Stomach (tissue), 9 donors: ENCODE results near the gene DCBLD1. TPM values are rescaled to one million over a fixed set of nuclear protein-coding genes. Genes with fewer than 3 reads are reported as not detected.
A peak's percentile ranks its signal among the peaks of the same experiment; 100 is the strongest.

Experiments
- DNase-seq, 2 donors: peaks; one replicate each; pipeline versions ENCODE4 v3.0.0 to v3.0.0-alpha.2; 2013 to 2019
- H3K27ac ChIP-seq, 5 donors: fragments of 200-600 bp in 4 of 5; sonication (generic) in 4 of 5; one replicate each; pipeline ENCODE4 v1.5.1; 2013 to 2019; ENCODE audit warnings: mild to moderate bottlenecking in 1 of 5, moderate library complexity in 1 of 5
- H3K27me3 ChIP-seq, 3 donors: fragments of 200-600 bp; sonication (generic); one replicate each; pipeline ENCODE4 v1.5.1; 2017 to 2019; ENCODE audit warnings: mixed run types in 1 of 3
- H3K36me3 ChIP-seq, 4 donors: fragments of 200-600 bp; sonication (generic); 1 replicate in 3 of 4; 2 replicates in 1 of 4; pipeline ENCODE4 v1.5.1; 2016 to 2019
- H3K4me1 ChIP-seq, 4 donors: fragments of 200-600 bp; sonication (generic); one replicate each; pipeline ENCODE4 v1.5.1; 2016 to 2019
- H3K4me3 ChIP-seq, 4 donors: fragments of 200-600 bp; sonication (generic) in 3 of 4; one replicate each; pipeline ENCODE4 v1.5.1; 2016 to 2019; ENCODE audit warnings: mild to moderate bottlenecking in 1 of 4
- H3K9me3 ChIP-seq, 4 donors: fragments of 200-600 bp; sonication (generic); one replicate each; pipeline ENCODE4 v1.5.1; 2016 to 2019
- CTCF ChIP-seq, 7 experiments: fragments of 450-650 bp in 4 of 7; fragments of 200-600 bp in 3 of 7; sonication (generic) in 3 of 7; IDR thresholded peaks; one replicate each; pipeline ENCODE4 v1.5.1; 2016 to 2019; ENCODE audit warnings: antibody characterized with exemption in 7 of 7, control low read depth in 2 of 7, mild to moderate bottlenecking in 1 of 7
- EP300 ChIP-seq: sonication (generic); formaldehyde crosslinking; IDR thresholded peaks from one replicate; pipeline ENCODE4 v1.6.1; 2017; ENCODE audit warnings: antibody characterized with exemption
- POLR2A ChIP-seq, 4 donors: fragments of 450-650 bp; IDR thresholded peaks; one replicate each; pipeline ENCODE4 v1.6.1; 2016; ENCODE audit warnings: antibody characterized with exemption in 4 of 4, control low read depth in 2 of 4, mild to moderate bottlenecking in 1 of 4, moderate library complexity in 1 of 4
- POLR2AphosphoS5 ChIP-seq, 3 donors: sonication (generic); formaldehyde crosslinking; IDR thresholded peaks; one replicate each; pipeline ENCODE4 v1.6.1; 2016; ENCODE audit warnings: antibody characterized with exemption in 3 of 3
- WGBS, 5 donors: extraction: QIAGEN DNeasy Blood & Tissue Kit in 3 of 5; methylation state at CpG; one replicate each; pipeline versions ENCODE4 v1.1.5 to v1.1.7; 2013 to 2018; 5-methylcytosine and 5-hydroxymethylcytosine counted together
- intact Hi-C: fragments of 100-400 bp; cut with DNase I; formaldehyde crosslinking; loops from one replicate; pipeline ENCODE4 v1.15.1; 2023; ENCODE audit warnings: low total_unique reads
- polyA plus RNA-seq, 3 donors: library from polyadenylated mRNA; stranded (reverse); fragments of 200-250 nt; gene quantifications; one replicate each; pipeline ENCODE4 v1.2.3, GENCODE V29; 2013
- total RNA-seq, 5 donors: library from RNA; depleted of rRNA; stranded (reverse); fragments of >200 nt; gene quantifications; one replicate each; pipeline versions ENCODE4 v1.1.0 to v1.2.3, GENCODE V29; 2014 to 2016
- donor health status: healthy with polysubstance abuse.
- donor health status: Bipolar disorder and iron deficiency.
- donor health status: healthy.

DCBLD1 gene
- total and polyA plus RNA-seq, 8 donors = 3.4 to 28.5 (median 9.1) TPM

GRCh38 chr6:117531809-117532725, 49.6 kb downstream of the DCBLD1 start:
- H3K27me3 ChIP-seq = no peaks in the 10 kb centered on the region
- no peaks in the 10 kb centered on the region for H3K9me3 ChIP-seq
- no peak overlapping the region for H3K4me3 ChIP-seq
- no peak for TF ChIP-seq CTCF (IDR thresholded peaks at IDR 0.05)
- TF ChIP-seq POLR2A (IDR thresholded peaks at IDR 0.05) = no peak
- TF ChIP-seq POLR2AphosphoS5 (IDR thresholded peaks at IDR 0.05) = no peak
- no peak for TF ChIP-seq EP300
- H3K36me3 ChIP-seq = peaks cover 0 to 31% (median 10%) of the 10 kb centered on the region in 4 donors
- intact Hi-C loops = no loop called here
- H3K4me1 ChIP-seq = no peaks in the 10 kb centered on the region
- 94 to 97% (median 96%) methylated on average over 5 of the region's 5 CpGs for WGBS, 5 donors
- no peak for DNase-seq
- H3K27ac ChIP-seq = no peak overlapping the region

GRCh38 chr6:117533775-117534174, 51.3 kb downstream of the DCBLD1 start:
- TF ChIP-seq POLR2A (IDR thresholded peaks at IDR 0.05) (no peak), CTCF (IDR thresholded peaks at IDR 0.05) (no peak), EP300 (no peak), POLR2AphosphoS5 (IDR thresholded peaks at IDR 0.05) (no peak)
- no peaks in the 10 kb centered on the region for H3K9me3 ChIP-seq
- WGBS, 5 donors = 89 to 97% (median 94%) methylated on average over 4 of the region's 4 CpGs
- H3K27me3 ChIP-seq = no peaks in the 10 kb centered on the region
- no peaks in the 10 kb centered on the region for H3K4me1 ChIP-seq
- H3K27ac ChIP-seq = no peak overlapping the region
- no peak overlapping the region for H3K4me3 ChIP-seq
- intact Hi-C loops = no loop called here
- peaks cover 0 to 41% (median 16%) of the 10 kb centered on the region in 4 donors for H3K36me3 ChIP-seq
- no peak for DNase-seq

- no peaks in the 10 kb centered on the region for H3K9me3 ChIP-seq
- intact Hi-C loops = no loop called here
- DNase-seq = peak in 1 of 2 donors; percentile 9
- peaks cover 7 to 53% (median 25%) of the 10 kb centered on the region in 4 donors for H3K36me3 ChIP-seq
- TF ChIP-seq POLR2A (IDR thresholded peaks at IDR 0.05) (no peak), CTCF (IDR thresholded peaks at IDR 0.05) (no peak), POLR2AphosphoS5 (IDR thresholded peaks at IDR 0.05) (no peak), EP300 (no peak)
- H3K4me1 ChIP-seq = no peaks in the 10 kb centered on the region
- no peak overlapping the region for H3K27ac ChIP-seq
- WGBS, 5 donors = 65 to 75% (median 68%) methylated on average over 3 of the region's 3 CpGs
- no peak overlapping the region for H3K4me3 ChIP-seq
- no peaks in the 10 kb centered on the region for H3K27me3 ChIP-seq
Measured at GRCh38 chr6:117534974-117535373, 52.5 kb downstream of the DCBLD1 start.

- intact Hi-C loops = no loop called here
- TF ChIP-seq EP300 = no peak
- no peak for TF ChIP-seq POLR2A (IDR thresholded peaks at IDR 0.05)
- no peak for TF ChIP-seq POLR2AphosphoS5 (IDR thresholded peaks at IDR 0.05)
- no peak for TF ChIP-seq CTCF (IDR thresholded peaks at IDR 0.05)
- Histone ChIP-seq H3K4me3 (no peak overlapping the region), H3K9me3 (no peaks in the 10 kb centered on the region), H3K4me1 (no peaks in the 10 kb centered on the region), H3K36me3 (peaks cover 14 to 66% (median 37%) of the 10 kb centered on the region in 4 donors), H3K27me3 (no peaks in the 10 kb centered on the region), H3K27ac (no peak overlapping the region)
- WGBS, 5 donors = 88 to 94% (median 91%) methylated on average over 4 of the region's 4 CpGs
- DNase-seq = no peak
Measured at GRCh38 chr6:117536317-117536716, 53.8 kb downstream of the DCBLD1 start.
